ENCODE results near the gene C2CD4A.

DNA sequence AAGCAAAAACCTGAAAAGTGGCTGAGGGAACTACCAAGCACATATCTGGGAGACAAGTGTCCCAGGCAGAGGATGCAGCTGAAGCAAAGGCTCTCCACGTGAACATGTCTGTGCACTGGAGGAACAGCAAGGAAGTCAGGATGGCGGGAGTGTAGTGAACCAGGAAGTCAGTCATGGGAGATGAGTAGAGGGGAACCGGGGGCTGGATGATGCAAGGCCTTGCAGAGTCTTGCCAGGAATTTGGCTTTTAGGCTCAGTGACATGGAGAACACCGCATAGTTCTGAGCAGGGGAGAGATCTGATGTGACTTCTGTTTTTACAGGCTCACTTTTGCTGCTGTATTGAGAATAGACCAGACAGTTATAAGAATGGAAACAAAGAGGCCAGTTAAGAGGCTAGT lies 19.0 kb downstream of the C2CD4A start:
- TF ChIP-seq CTCF (conservative IDR thresholded peaks at IDR 0.05; ENCODE audit: low read depth, low read length) (no peak), MAFK (IDR thresholded peaks at IDR 0.05; ENCODE audit: low read depth, low read length) (no peak), POLR2A (IDR thresholded peaks at IDR 0.05; ENCODE audit: low read depth, low read length) (no peak), CHD1 (IDR thresholded peaks at IDR 0.05; ENCODE audit: low read depth, low read length) (no peak), MAZ (IDR thresholded peaks at IDR 0.05; ENCODE audit: borderline replicate concordance, low read depth, low read length) (no peak), RAD21 (IDR thresholded peaks at IDR 0.05; ENCODE audit: low read length) (no peak)

All from IMR-90 (cell line).